OCI-LY7 (cell line): ENCODE results near the gene ADGRG6. TPM values are rescaled to one million over a fixed set of nuclear protein-coding genes. Genes with fewer than 3 reads are reported as not detected.

ENCODE experiments used
- BruUV-seq: library from RNA; stranded (reverse); fragments of 400-500 nt; replicated peaks from 2 replicates; lab custom pipeline; 2021; lab: Mats Ljungman, UMichigan
- CTCF ChIA-PET: fragments of 300-600 bp; sonication (Branson Sonifier 250); formaldehyde crosslinking; loops from one replicate; lab custom pipeline; 2022; ENCODE audit warnings: antibody characterized with exemption; ENCODE audit not compliant: unreplicated experiment; lab: Charles Lee
- POLR2A ChIA-PET: fragments of 300-600 bp; sonication (Branson Sonifier 250); formaldehyde crosslinking; loops from one replicate; lab custom pipeline; 2022; ENCODE audit warnings: antibody characterized with exemption; lab: Charles Lee
- DNase-seq: peaks from one replicate; pipeline ENCODE4 v3.0.0-alpha.2; 2015; ENCODE audit warnings: low spot score
- H2AFZ ChIP-seq: fragments of 200-600 bp; sonication (generic), shearing (Covaris generic); 2 replicates; pipeline ENCODE4 v1.6.1; 2014; ENCODE audit warnings: mild to moderate bottlenecking, antibody characterized with exemption, low read length, moderate library complexity
- H3K27ac ChIP-seq: fragments of 200-600 bp; sonication (generic); 2 replicates; pipeline ENCODE4 v1.5.1; 2014; ENCODE audit warnings: mixed run types, low read depth, mild to moderate bottlenecking, moderate library complexity, low read length, inconsistent platforms; ENCODE audit not compliant: poor library complexity, severe bottlenecking
- H3K36me3 ChIP-seq: fragments of 200-600 bp; sonication (generic); 2 replicates; pipeline ENCODE4 v1.6.1; 2014; ENCODE audit warnings: mild to moderate bottlenecking, antibody characterized with exemption, low read length, moderate library complexity, mixed read lengths; ENCODE audit not compliant: insufficient read depth
- H3K4me1 ChIP-seq: fragments of 200-600 bp; sonication (generic); 2 replicates; pipeline ENCODE4 v1.5.1; 2014; ENCODE audit warnings: mild to moderate bottlenecking, low read length; ENCODE audit not compliant: insufficient read depth, poor library complexity, severe bottlenecking
- H3K4me2 ChIP-seq: fragments of 200-600 bp; sonication (generic); 2 replicates; pipeline ENCODE4 v1.6.1; 2014; ENCODE audit warnings: mild to moderate bottlenecking, low read length
- H3K4me3 ChIP-seq: fragments of 200-600 bp; sonication (generic); 2 replicates; pipeline ENCODE4 v1.5.1; 2014; ENCODE audit warnings: mild to moderate bottlenecking, low read depth, low read length; ENCODE audit not compliant: poor library complexity, severe bottlenecking
- H3K79me2 ChIP-seq: fragments of 200-600 bp; sonication (generic); 2 replicates; pipeline ENCODE4 v1.6.1; 2016; ENCODE audit warnings: low read depth, mild to moderate bottlenecking, low read length, moderate library complexity, mixed read lengths; ENCODE audit not compliant: insufficient read depth
- H3K9me2 ChIP-seq: fragments of 200-600 bp; sonication (generic); 2 replicates; pipeline ENCODE4 v1.6.1; 2016; ENCODE audit warnings: mild to moderate bottlenecking, low read length, mixed read lengths; ENCODE audit not compliant: insufficient read depth
- H3K9me3 ChIP-seq: fragments of 200-600 bp; sonication (generic); 2 replicates; pipeline ENCODE4 v1.6.1; 2014; ENCODE audit warnings: mild to moderate bottlenecking, mixed run types, low read length, mixed read lengths
- H4K20me1 ChIP-seq: fragments of 200-600 bp; sonication (generic); 2 replicates; pipeline ENCODE4 v1.6.1; 2014; ENCODE audit warnings: mild to moderate bottlenecking, antibody characterized with exemption, low read length, moderate library complexity, mixed read lengths; ENCODE audit not compliant: insufficient read depth
- CTCF ChIP-seq: fragments of 200-600 bp; sonication (generic); conservative IDR thresholded peaks from 2 replicates; pipeline ENCODE4 v1.5.1; 2014; ENCODE audit warnings: mild to moderate bottlenecking, antibody characterized with exemption, low read length, moderate library complexity, mixed read lengths
- EZH2phosphoT487 ChIP-seq: fragments of 200-600 bp; sonication (generic); IDR thresholded peaks from 2 replicates; pipeline ENCODE4 v1.6.1; 2018; ENCODE audit warnings: low read depth, borderline replicate concordance, mild to moderate bottlenecking, mixed run types, antibody characterized with exemption, low read length, moderate library complexity, mixed read lengths
- intact Hi-C: fragments of 100-400 bp; cut with micrococcal nuclease; formaldehyde crosslinking; loops from one replicate; pipeline ENCODE4 v1.10.0; 2022; ENCODE audit not compliant: unreplicated experiment
- total RNA-seq, 2 experiments: library from RNA; depleted of rRNA in 1 of 2; stranded (reverse); fragments of >200 nt in 1 of 2; shearing (Covaris generic) in 1 of 2; gene quantifications; 2 replicates each; pipeline ENCODE4 v1.2.3, GENCODE V29; 2014 to 2022

Gene ADGRG6
- total RNA-seq, 2 experiments from 2014 or later: not detected

DNA sequence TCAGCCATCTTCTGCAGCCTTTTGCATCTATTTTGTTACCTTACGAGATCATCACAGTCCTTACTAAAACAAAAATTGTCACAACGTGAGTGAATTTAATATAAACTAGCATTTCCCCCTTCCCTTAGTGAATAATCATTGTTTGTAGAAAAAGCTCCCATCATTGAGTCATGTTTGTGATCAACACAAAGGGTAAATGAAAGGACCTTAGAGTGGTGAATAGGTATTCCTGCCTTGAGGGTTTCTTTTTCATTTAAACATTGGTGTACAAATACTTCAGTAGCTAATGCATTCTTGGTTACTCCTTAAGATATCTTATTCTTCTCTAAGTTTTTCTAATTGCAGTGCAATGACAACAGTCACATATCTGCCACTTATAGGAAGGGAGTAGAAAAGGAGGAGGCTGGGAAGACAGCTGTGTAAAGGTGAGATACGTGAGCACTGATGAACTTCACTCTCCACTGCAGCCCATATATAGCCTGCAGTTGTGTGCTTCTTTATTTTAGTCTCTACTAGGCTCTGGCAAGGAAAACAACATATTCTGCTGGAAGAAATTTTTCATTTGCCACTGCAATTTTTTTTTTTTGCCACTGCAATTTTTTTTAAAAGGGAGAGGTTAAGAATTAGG lies 27.8 kb downstream of the ADGRG6 start:
- Histone ChIP-seq H3K79me2 (no peaks in the 10 kb centered on the region), H3K27ac (no peak overlapping the region), H3K4me2 (no peak overlapping the region), H4K20me1 (no peaks in the 10 kb centered on the region), H2AFZ (no peak overlapping the region), H3K4me3 (no peak overlapping the region), H3K9me2 (no peaks in the 10 kb centered on the region), H3K4me1 (no peaks in the 10 kb centered on the region), H3K9me3 (no peaks in the 10 kb centered on the region), H3K36me3 (no peaks in the 10 kb centered on the region)
- intact Hi-C loops: no loop called here
- no peak for DNase-seq
- POLR2A ChIA-PET: no interaction called here
- CTCF ChIA-PET: no interaction called here
- BruUV-seq: no TSS peak
- TF ChIP-seq EZH2phosphoT487: no peak
- no peak for TF ChIP-seq CTCF

- intact Hi-C loops: no loop called here
- no peaks in the 10 kb centered on the region for H3K9me3 ChIP-seq
- H3K4me1 ChIP-seq: no peaks in the 10 kb centered on the region
- BruUV-seq: no TSS peak
- H3K9me2 ChIP-seq: no peaks in the 10 kb centered on the region
- no peaks in the 10 kb centered on the region for H4K20me1 ChIP-seq
- DNase-seq: no peak
- no peak overlapping the region for H2AFZ ChIP-seq
- no peak overlapping the region for H3K4me3 ChIP-seq
- H3K36me3 ChIP-seq: no peaks in the 10 kb centered on the region
- TF ChIP-seq EZH2phosphoT487: no peak
- no peak for TF ChIP-seq CTCF
- H3K79me2 ChIP-seq: no peaks in the 10 kb centered on the region
- ChIA-PET CTCF (no interaction called here), POLR2A (no interaction called here)
- H3K27ac ChIP-seq: no peak overlapping the region
- H3K4me2 ChIP-seq: no peak overlapping the region
Measured at GRCh38 chr6:142331075-142331551, 29.3 kb downstream of the ADGRG6 start.

DNA sequence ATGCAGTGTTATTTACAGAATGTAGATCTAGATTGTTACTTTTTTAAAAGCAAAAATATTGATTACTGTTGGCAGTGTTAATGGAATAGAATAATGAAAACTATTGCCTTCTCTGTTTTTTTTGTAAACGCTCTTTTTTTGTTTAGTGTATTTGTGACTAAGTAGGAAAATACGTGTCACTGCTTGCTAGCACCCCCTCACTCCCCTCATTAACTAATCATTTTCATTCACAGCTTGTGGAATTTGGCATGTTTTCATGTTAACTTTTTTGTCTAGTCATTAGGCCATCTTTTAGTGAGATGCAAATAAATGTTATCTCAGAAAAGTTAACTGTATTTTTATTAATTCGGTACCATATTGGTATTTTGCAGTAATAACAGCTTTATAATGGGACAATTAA lies 29.8 kb downstream of the ADGRG6 start:
- no peak for DNase-seq
- H3K36me3 ChIP-seq: no peaks in the 10 kb centered on the region
- no peak overlapping the region for H3K4me2 ChIP-seq
- H3K27ac ChIP-seq: no peak overlapping the region
- no peak overlapping the region for H3K4me3 ChIP-seq
- TF ChIP-seq CTCF: no peak
- TF ChIP-seq EZH2phosphoT487: no peak
- no peaks in the 10 kb centered on the region for H3K79me2 ChIP-seq
- H4K20me1 ChIP-seq: no peaks in the 10 kb centered on the region
- intact Hi-C loops: no loop called here
- H3K4me1 ChIP-seq: no peaks in the 10 kb centered on the region
- ChIA-PET POLR2A (no interaction called here), CTCF (no interaction called here)
- no peaks in the 10 kb centered on the region for H3K9me3 ChIP-seq
- H3K9me2 ChIP-seq: no peaks in the 10 kb centered on the region
- BruUV-seq: no TSS peak
- no peak overlapping the region for H2AFZ ChIP-seq
